MCF 10A (cell line): ENCODE measurements around the gene PITPNM3. TPM values are rescaled to one million over a fixed set of nuclear protein-coding genes. Genes with fewer than 3 reads are reported as not detected.

ENCODE experiments used
- BruUV-seq: library from RNA; stranded (reverse); fragments of 400-500 nt; replicated peaks from 2 replicates; lab custom pipeline; 2021; lab: Mats Ljungman, UMichigan
- CTCF ChIA-PET: fragments of 300-600 bp; sonication (Branson Sonifier 250); formaldehyde crosslinking; extraction: SDS; loops from one replicate; lab custom pipeline; 2021; ENCODE audit warnings: antibody characterized with exemption, inconsistent platforms; lab: Yijun Ruan, JAX
- POLR2A ChIA-PET: fragments of 300-600, 350-650 bp; sonication (Branson Sonifier 250); formaldehyde crosslinking; extraction: SDS; loops from one replicate; lab custom pipeline; 2020; ENCODE audit warnings: antibody characterized with exemption, inconsistent platforms; lab: Yijun Ruan, JAX
- DNase-seq: peaks from one replicate; pipeline ENCODE4 v3.0.0-alpha.2; 2018; ENCODE audit not compliant: unreplicated experiment
- H3K27ac Mint-ChIP-seq: one replicate; pipeline ENCODE4 v1.8.0; 2022; ENCODE audit warnings: mild to moderate bottlenecking, low read depth, mixed read lengths; ENCODE audit not compliant: unreplicated experiment
- H3K27me3 Mint-ChIP-seq: one replicate; pipeline ENCODE4 v1.8.0; 2022; ENCODE audit warnings: mixed read lengths; ENCODE audit not compliant: insufficient read depth, unreplicated experiment
- H3K36me3 Mint-ChIP-seq: one replicate; pipeline ENCODE4 v1.8.0; 2022; ENCODE audit warnings: mild to moderate bottlenecking, moderate library complexity, mixed read lengths; ENCODE audit not compliant: insufficient read depth, unreplicated experiment
- H3K4me1 Mint-ChIP-seq: one replicate; pipeline ENCODE4 v1.8.0; 2022; ENCODE audit warnings: mixed read lengths; ENCODE audit not compliant: insufficient read depth, unreplicated experiment
- H3K4me3 Mint-ChIP-seq: one replicate; pipeline ENCODE4 v1.8.0; 2022; ENCODE audit warnings: mild to moderate bottlenecking, moderate library complexity, mixed read lengths; ENCODE audit not compliant: unreplicated experiment
- H3K9me3 Mint-ChIP-seq: one replicate; pipeline ENCODE4 v1.8.0; 2022; ENCODE audit warnings: mixed read lengths; ENCODE audit not compliant: unreplicated experiment
- CTCF ChIP-seq: fragments of 200-600 bp; IDR thresholded peaks from one replicate; pipeline ENCODE4 v1.8.0; 2022; ENCODE audit warnings: antibody characterized with exemption, mild to moderate bottlenecking; ENCODE audit not compliant: unreplicated experiment
- intact Hi-C: fragments of 100-400 bp; cut with micrococcal nuclease; formaldehyde crosslinking; loops from 2 replicates; pipeline ENCODE4 v1.14.1; 2022
- total RNA-seq: library from RNA; stranded (reverse); gene quantifications from 2 replicates; pipeline ENCODE4 v1.2.3, GENCODE V29; 2022

Gene PITPNM3
- total RNA-seq, 1 experiment from 2014 or later: 22.8 TPM

- no peaks in the 10 kb centered on the region for H3K9me3 Mint-ChIP-seq
- intact Hi-C loops: no loop called here
- BruUV-seq: no TSS peak
- no peak overlapping the region for H3K27ac Mint-ChIP-seq
- H3K4me1 Mint-ChIP-seq: peaks cover 14% of the 10 kb centered on the region
- ChIA-PET POLR2A (no interaction called here), CTCF (interaction anchor here (1.6 kb wide), 1 partner anchor 8 kb away, joined by 5 read pairs; no protein-coding TSS in a partner anchor)
- no peak for TF ChIP-seq CTCF
- no peaks in the 10 kb centered on the region for H3K27me3 Mint-ChIP-seq
- DNase-seq: no peak
- peaks cover 35% of the 10 kb centered on the region for H3K36me3 Mint-ChIP-seq
- no peak overlapping the region for H3K4me3 Mint-ChIP-seq
Measured at GRCh38 chr17:6476810-6477179, 79.6 kb downstream of the PITPNM3 start.

- Mint-ChIP-seq H3K27ac (no peak overlapping the region), H3K9me3 (no peaks in the 10 kb centered on the region), H3K27me3 (no peaks in the 10 kb centered on the region), H3K4me3 (no peak overlapping the region), H3K4me1 (peaks cover 19% of the 10 kb centered on the region), H3K36me3 (peaks cover 30% of the 10 kb centered on the region)
- intact Hi-C loops: no loop called here
- ChIA-PET CTCF (interaction anchor here (1.2 to 1.6 kb wide), 3 partner anchors 8 to 79 kb away, joined by 4 to 5 read pairs (median 5); no protein-coding TSS in a partner anchor), POLR2A (interaction anchor here (1.0 to 1.7 kb wide), 3 partner anchors 31 to 166 kb away, joined by 3 to 5 read pairs (median 3); no protein-coding TSS in a partner anchor)
- DNase-seq: no peak
- BruUV-seq: no TSS peak
- TF ChIP-seq CTCF: no peak
Measured at GRCh38 chr17:6476076-6476809, 80.1 kb downstream of the PITPNM3 start.

- CTCF ChIA-PET: interaction anchor here (0.7 to 1.6 kb wide), 5 partner anchors 9 to 173 kb away, joined by 3 to 5 read pairs (median 4); no protein-coding TSS in a partner anchor
- DNase-seq: no peak
- POLR2A ChIA-PET: interaction anchor here (1.0 to 1.7 kb wide), 4 partner anchors 32 to 166 kb away, joined by 3 to 5 read pairs (median 4); no protein-coding TSS in a partner anchor
Measured at GRCh38 chr17:6475411-6475810, 80.9 kb downstream of the PITPNM3 start.

More at GRCh38 chr17:6475411-6475810, 80.9 kb downstream of the PITPNM3 start:
- H3K27me3 Mint-ChIP-seq: no peaks in the 10 kb centered on the region
- no peaks in the 10 kb centered on the region for H3K9me3 Mint-ChIP-seq
- H3K36me3 Mint-ChIP-seq: peaks cover 33% of the 10 kb centered on the region
- TF ChIP-seq CTCF: no peak
- no peak overlapping the region for H3K27ac Mint-ChIP-seq
- H3K4me1 Mint-ChIP-seq: peaks cover 19% of the 10 kb centered on the region
- intact Hi-C loops: no loop called here
- no TSS peak for BruUV-seq
- no peak overlapping the region for H3K4me3 Mint-ChIP-seq
